AG10803 (cell line): ENCODE data around the gene KRTAP5-9.
"Not testable (repeated sequence)": the region's sequence is repeated elsewhere in the genome, so short reads cannot be mapped to it uniquely, and the experiment has no call there.

ENCODE experiments used
- DNase-seq: peaks from one replicate; pipeline ENCODE4 v3.0.0; 2010; ENCODE audit warnings: low read depth
- H3K4me3 ChIP-seq: 2 replicates; pipeline ENCODE4 v1.5.1; 2011; ENCODE audit warnings: mild to moderate bottlenecking, low read length, control low read depth
- TF ChIP-seq, protein P1 (sequence below): conservative IDR thresholded peaks from 2 replicates; pipeline ENCODE4 v1.5.1; 2011; ENCODE audit warnings: mild to moderate bottlenecking, low read length, control low read depth, inconsistent platforms

Gene KRTAP5-9

GRCh38 chr11:71525188-71525937 lies 22.9 kb upstream of the KRTAP5-9 start:
- no peak for DNase-seq
- TF ChIP-seq, protein P1, sequence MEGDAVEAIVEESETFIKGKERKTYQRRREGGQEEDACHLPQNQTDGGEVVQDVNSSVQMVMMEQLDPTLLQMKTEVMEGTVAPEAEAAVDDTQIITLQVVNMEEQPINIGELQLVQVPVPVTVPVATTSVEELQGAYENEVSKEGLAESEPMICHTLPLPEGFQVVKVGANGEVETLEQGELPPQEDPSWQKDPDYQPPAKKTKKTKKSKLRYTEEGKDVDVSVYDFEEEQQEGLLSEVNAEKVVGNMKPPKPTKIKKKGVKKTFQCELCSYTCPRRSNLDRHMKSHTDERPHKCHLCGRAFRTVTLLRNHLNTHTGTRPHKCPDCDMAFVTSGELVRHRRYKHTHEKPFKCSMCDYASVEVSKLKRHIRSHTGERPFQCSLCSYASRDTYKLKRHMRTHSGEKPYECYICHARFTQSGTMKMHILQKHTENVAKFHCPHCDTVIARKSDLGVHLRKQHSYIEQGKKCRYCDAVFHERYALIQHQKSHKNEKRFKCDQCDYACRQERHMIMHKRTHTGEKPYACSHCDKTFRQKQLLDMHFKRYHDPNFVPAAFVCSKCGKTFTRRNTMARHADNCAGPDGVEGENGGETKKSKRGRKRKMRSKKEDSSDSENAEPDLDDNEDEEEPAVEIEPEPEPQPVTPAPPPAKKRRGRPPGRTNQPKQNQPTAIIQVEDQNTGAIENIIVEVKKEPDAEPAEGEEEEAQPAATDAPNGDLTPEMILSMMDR: no peak
- H3K4me3 ChIP-seq: no peak overlapping the region

DNA sequence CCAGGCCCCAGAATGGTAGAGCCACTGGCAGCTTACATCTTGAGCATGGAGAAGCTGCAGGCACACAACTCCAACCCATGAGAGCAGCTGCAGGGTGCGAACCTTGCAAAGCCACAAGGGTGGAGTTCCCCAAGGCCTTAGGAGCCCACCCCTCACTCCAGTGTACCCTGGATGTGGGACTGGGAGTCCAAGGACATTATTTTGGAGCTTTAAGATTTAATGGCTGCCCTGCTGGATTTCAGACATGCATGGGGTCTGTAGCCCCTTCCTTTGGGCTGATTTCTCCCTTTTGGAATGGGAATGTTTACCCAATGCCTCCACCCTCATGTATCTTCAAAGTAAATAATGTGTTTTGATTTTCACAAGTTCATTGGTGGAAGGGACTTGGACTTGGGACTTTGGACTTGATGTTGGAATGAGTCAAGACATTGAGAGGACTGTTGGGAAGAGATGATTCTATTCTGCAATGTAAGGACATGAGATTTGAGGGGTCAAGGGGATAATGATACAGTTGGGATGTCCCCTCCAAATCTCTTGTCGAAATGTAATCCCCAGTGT lies 22.2 kb upstream of the KRTAP5-9 start:
- TF ChIP-seq, protein P1: no peak
- DNase-seq: no peak
- no peak overlapping the region for H3K4me3 ChIP-seq

GRCh38 chr11:71526796-71527575 lies 21.2 kb upstream of the KRTAP5-9 start, which contains the start of gene KRTAP5-7:
Gene KRTAP5-7 (plus strand): TSS chr11:71527267. CDS start chr11:71527301, 34 bp downstream.
- not testable (repeated sequence) for DNase-seq, H3K4me3 ChIP-seq

GRCh38 chr11:71527576-71528210 lies 20.5 kb upstream of the KRTAP5-9 start:
- TF ChIP-seq, protein P1: no peak
- DNase-seq: no peak
- no peak overlapping the region for H3K4me3 ChIP-seq

GRCh38 chr11:71530602-71531001 lies 17.6 kb upstream of the KRTAP5-9 start:
- H3K4me3 ChIP-seq: no peak overlapping the region
- DNase-seq: no peak
- TF ChIP-seq, protein P1: no peak

GRCh38 chr11:71532036-71532610 lies 16.1 kb upstream of the KRTAP5-9 start:
- no peak for DNase-seq
- TF ChIP-seq, protein P1: no peak
- H3K4me3 ChIP-seq: no peak overlapping the region

DNA sequence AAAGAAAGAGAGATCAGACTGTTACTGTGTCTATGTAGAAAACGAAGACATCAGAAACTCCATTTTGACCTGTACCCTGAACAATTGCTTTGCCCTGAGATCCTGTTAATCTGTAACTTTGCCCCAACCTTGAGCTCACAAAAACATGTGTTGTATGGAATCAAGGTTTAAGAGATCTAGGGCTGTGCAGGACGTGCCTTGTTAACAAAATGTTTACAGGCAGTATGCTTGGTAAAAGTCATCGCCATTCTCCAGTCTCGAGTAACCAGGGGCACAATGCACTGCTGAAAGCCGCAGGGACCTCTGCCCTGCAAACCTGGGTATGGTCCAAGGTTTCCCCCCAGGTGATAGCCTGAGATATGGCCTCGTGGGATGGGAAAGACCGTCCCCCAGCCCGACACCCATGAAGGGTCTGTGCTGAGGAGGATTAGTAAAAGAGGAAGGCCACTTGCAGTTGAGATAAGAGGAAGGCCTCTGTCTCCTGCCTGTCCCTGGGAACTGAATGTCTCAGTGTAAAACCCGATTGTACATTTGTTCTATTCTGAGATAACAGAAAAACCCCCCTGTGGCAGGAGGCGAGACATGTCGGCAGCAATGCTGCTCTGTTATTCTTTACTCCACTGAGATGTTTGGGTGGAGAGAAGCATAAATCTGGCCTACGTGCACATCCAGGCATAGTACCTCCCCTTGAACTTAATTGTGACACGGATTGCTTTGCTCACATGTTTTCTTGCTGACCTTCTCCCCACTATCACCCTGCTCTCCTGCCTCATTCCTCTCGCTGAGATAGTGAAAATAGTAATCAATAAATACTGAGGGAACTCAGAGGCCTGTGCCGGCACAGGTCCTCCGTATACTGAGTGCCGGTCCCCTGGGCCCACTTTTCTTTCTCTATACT lies 13.3 kb upstream of the KRTAP5-9 start:
- not testable (repeated sequence) for DNase-seq, H3K4me3 ChIP-seq
